HL-60/S4 treated with phorbol 12-myristate 13-acetate at 8.2 ng/mL for 4 days and 3 days (cell line): ENCODE measurements around the gene ACADVL.

Experiments used
- in situ Hi-C: fragments of 300-500 bp; cut with MboI; formaldehyde crosslinking; loops from 2 replicates; pipeline ENCODE4 v1.15.0; 2022; ENCODE audit warnings: low sequenced_read_pairs

The ACADVL gene

DNA sequence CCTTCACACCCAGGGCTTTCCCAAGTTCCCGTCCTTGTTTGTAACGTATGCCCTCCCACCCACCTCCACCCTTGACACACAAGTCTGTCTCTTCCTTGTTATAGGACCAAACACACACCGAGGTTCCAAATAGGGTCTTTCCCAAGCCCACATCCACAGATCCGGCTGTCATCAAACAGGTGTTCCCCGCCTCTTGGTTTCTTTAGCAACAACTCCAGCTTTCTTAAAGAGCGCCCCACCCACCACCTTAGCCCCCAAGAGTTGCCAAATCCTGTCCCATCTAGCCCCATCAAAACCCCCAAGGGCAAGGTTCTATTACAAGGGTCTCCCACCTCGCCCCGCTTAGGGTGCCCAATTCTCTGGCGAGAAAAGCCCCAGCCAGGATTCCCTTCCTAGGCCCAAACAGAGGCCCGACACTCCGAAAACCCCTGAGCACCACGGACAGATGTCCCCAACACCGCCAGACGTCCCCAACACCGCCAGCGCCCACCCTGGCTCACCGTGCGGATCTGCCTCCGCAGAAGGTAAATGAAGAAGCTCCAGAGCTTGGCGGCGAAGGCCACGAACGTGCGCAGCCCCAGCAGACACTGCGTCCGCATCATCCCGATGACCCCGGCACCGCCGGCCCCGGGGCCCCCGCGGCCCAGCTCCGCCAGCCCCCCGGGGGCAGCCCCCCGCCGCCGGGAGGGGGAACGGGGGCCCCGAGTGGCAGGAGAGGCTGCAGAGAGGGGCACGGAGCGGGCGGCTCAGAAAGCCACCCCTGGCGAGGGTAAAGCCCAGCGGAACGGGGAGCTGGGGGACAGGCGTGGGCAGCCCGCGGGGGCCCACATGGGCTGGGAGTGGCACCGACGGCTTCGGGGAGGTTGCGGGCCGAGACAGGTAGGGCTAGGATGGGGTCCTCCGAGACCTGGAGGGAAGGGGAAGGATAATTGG is 31.2 kb downstream of the ACADVL start:
- in situ Hi-C loops: no loop called here

DNA sequence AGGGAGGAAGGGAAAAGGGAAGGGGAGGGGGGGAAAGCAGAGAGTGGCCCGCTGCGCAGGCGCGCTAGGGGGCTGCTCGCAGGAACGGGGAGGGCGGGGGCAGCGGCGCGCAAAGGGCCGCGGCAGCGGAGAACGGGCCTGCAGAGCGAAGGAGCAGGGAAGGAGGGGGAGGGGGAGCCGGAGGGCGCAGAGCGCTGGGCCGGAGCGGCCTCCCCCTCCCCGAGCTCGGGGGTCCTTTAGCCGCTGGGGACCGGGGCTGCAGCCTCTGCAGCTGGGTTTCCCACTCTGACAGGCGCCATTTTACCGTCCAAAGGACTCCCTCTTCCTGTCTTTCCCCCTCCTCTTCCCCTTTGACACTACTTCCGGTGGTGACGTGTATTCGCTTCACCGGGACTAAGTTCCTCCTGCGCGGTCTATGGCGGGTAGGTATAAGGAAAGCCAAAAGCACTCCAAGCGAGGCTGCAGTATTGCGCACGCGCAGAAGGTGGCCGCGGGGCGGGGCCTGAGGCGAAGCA is 32.0 kb downstream of the ACADVL start, which contains the start of gene CTDNEP1:
Gene CTDNEP1 (minus strand): TSS at position 74 of the 515 bp plus-strand sequence. CDS start 438 bp downstream, outside the sequence.
- in situ Hi-C loops: no loop called here

DNA sequence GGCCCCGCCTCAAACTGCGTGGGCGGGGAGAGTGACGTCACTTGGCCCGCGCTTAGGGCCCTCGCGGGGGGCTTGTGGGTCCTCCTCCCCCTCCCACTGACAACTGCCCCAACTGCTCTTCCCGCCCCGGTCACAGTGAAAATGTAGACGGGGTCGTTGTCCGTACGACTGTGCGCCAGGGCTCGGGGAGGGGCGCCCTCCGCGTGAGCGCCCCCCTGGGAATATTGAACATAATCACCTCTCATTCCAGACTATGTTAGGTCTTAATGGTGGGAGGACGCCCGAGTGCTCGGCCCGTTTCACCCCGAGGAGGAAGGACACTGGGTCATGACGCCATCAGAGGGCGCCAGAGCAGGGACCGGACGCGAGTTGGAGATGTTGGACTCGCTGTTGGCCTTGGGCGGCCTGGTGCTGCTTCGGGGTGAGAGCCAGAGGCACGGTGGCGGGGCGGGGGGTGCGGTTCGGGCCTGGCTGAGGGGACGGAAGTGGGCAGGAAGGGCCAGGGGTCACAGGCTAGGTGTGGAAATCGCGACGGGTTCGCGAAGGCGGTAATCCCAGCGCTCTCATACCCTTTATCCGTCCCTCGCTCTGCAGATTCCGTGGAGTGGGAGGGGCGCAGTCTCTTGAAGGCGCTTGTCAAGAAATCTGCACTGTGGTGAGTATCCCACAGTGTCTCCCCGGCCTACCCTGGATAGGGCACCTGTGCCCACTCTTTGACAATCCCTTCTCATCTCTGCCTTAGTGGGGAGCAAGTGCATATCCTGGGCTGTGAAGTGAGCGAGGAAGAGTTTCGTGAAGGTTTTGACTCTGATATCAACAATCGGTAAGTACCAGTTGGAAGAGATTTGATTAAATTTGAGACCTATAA is 32.7 kb downstream of the ACADVL start, which contains the start of gene ELP5:
Gene ELP5 (plus strand): TSS at position 40 of the 868 bp plus-strand sequence. CDS start 336 bp downstream, at position 376.
- in situ Hi-C loops: no loop called here

GRCh38 chr17:7253082-7253481 is 33.3 kb downstream of the ACADVL start:
- in situ Hi-C loops: no loop called here

- in situ Hi-C loops: no loop called here
Observed at GRCh38 chr17:7254511-7254910, 34.8 kb downstream of the ACADVL start.

GRCh38 chr17:7256766-7257456 is 37.2 kb downstream of the ACADVL start:
- in situ Hi-C loops: no loop called here

- in situ Hi-C loops: no loop called here
Observed at GRCh38 chr17:7258731-7259554, 39.2 kb downstream of the ACADVL start.

DNA sequence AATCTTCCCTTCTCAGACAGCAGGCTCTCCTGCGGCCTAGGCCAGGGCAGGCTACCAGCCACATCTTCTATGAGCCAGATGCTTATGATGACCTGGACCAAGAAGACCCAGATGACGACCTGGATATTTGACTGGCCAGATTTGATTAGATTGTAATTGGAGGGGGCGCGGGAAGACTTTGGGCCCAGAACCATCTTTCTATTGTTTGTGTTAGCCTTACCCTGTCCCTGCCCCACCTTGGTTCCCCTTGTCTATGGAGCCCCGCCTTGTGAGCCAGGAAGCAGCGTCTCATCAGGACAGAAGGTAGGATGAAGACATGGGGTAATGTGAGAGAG is 39.8 kb downstream of the ACADVL start:
- in situ Hi-C loops: no loop called here

- in situ Hi-C loops: no loop called here
Observed at GRCh38 chr17:7260151-7260550, 40.4 kb downstream of the ACADVL start.

DNA sequence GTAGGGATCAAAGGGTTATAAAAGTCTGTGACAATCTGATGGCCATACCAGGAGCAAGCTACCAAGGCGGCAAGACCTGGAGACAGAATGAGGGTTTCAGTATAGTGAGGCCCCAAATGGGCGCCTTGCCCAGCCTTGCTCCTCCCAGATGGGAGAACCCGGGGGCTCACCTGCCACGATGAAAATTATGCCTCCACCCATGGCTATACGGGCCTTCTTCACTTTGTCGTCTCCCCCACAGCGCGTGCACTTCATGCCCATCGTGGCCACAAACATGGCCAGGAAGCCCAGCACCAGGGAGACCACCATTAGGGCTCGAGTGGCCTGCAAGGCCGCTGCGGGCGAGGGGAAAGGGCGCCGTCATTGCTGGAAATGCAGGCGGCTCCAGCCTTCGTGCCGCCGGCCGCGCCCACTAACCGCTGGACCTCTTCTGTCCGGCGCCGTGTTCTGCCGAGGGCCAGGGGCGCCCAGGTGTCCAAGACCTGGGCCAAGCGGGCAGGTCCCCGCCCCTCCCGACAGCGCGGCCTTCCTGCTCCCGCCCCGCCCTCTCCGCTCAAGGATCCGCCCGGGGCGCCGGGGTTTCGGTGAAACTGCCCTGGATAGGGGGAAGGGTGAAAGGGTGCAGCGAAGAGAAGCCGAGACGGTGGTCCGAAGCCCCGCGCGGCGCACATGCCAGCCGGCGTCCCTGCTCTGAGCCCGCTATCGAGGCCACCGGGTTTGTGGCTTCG is 41.1 kb downstream of the ACADVL start:
- in situ Hi-C loops: no loop called here

GRCh38 chr17:7261379-7262191 is 41.8 kb downstream of the ACADVL start:
- in situ Hi-C loops: no loop called here

DNA sequence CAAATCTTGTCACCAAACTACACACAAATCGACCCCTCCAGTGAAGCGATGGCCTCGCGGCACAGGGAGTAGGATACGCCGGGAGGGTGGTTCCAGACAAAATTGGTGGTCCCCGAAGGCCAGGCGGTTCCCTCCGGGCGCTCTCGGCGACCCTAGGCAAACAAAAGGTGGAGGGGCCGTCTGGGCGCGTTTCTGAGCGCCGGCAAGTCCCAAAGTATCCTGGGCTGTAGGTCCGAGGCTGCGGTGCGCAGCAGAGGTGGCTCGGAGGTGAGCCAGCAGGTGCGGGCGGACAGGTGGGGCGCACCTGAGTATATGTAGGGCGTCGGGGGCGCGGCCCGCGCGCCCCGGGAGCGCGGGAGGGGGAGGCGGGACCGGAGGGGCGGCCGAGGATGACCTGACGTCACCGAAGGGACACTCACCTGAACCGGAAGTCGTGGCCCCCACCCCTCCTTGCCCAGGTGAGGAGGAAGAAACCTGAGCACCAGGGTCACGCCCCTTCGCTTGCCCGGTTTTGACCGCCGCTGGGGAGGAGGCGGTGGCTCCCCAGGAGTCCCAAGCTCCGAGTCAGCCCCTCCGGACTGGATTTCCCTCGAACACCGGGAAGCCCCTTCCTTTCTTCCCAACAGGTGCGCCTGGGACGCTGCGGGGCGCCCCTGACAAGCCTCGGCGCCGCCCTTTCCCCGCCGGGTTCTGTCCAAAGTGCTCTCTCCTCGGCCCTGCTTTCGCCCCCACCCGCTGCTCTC is 42.6 kb downstream of the ACADVL start, which contains the start of gene CLDN7:
Gene CLDN7 (minus strand): TSS at position 287 of the 743 bp plus-strand sequence. CDS start 435 bp downstream, outside the sequence.
- in situ Hi-C loops: no loop called here

GRCh38 chr17:7262935-7263800 is 43.4 kb downstream of the ACADVL start:
- in situ Hi-C loops: no loop called here

DNA sequence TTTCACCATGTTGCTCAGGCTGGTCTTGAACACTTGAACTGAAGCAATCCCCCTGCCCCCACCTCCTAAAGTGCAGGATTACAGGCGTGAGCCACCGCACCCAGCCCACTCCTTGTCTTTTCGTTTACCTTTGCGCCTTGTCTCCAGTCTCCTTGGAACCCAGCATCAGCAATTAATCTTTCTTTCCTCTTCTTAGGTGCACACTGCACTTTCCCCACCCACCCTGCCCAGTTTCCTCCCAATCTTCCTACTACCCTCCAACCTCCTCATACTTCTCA is 44.0 kb downstream of the ACADVL start:
- in situ Hi-C loops: no loop called here

GRCh38 chr17:7266784-7267183 is 47.0 kb downstream of the ACADVL start:
- in situ Hi-C loops: no loop called here
